GM23248 (cell line): Measurements from ENCODE around the gene MT1G. TPM values are rescaled to one million over a fixed set of nuclear protein-coding genes. Genes with fewer than 3 reads are reported as not detected.

Experiments
- DNase-seq: peaks from one replicate; pipeline ENCODE4 v3.0.0-alpha.2; 2015
- H2AFZ ChIP-seq: fragments of 200-600 bp; sonication (generic); 2 replicates; pipeline ENCODE4 v1.6.1; 2016; ENCODE audit warnings: antibody characterized with exemption
- H3F3A ChIP-seq: fragments of 200-600 bp; sonication (generic); 2 replicates; pipeline ENCODE4 v1.6.1; 2016; ENCODE audit warnings: mild to moderate bottlenecking, antibody characterized with exemption, mixed run types; ENCODE audit not compliant: insufficient read depth
- H3K27ac ChIP-seq: fragments of 200-600 bp; sonication (generic); 2 replicates; pipeline ENCODE4 v1.5.1; 2016; ENCODE audit warnings: mild to moderate bottlenecking
- H3K27me3 ChIP-seq: fragments of 200-600 bp; sonication (generic); replicated peaks from 2 replicates; pipeline ENCODE4 v1.6.1; 2016; ENCODE audit warnings: mild to moderate bottlenecking; ENCODE audit not compliant: insufficient read depth
- H3K36me3 ChIP-seq: fragments of 200-600 bp; sonication (generic); 2 replicates; pipeline ENCODE4 v1.6.1; 2016; ENCODE audit warnings: low read depth, mild to moderate bottlenecking
- H3K4me1 ChIP-seq: fragments of 200-600 bp; sonication (generic); 2 replicates; pipeline ENCODE4 v1.6.1; 2016; ENCODE audit warnings: mild to moderate bottlenecking; ENCODE audit not compliant: insufficient read depth
- H3K4me2 ChIP-seq: fragments of 200-600 bp; sonication (generic); one replicate; pipeline ENCODE4 v1.6.1; 2016; ENCODE audit warnings: mild to moderate bottlenecking; ENCODE audit not compliant: unreplicated experiment
- H3K4me3 ChIP-seq: fragments of 200-600 bp; sonication (generic); 2 replicates; pipeline ENCODE4 v1.5.1; 2016; ENCODE audit warnings: mild to moderate bottlenecking
- H3K79me2 ChIP-seq: fragments of 200-600 bp; sonication (generic); 2 replicates; pipeline ENCODE4 v1.6.1; 2016; ENCODE audit warnings: mild to moderate bottlenecking; ENCODE audit not compliant: insufficient read depth
- H3K9ac ChIP-seq: fragments of 200-600 bp; sonication (generic); 2 replicates; pipeline ENCODE4 v1.6.1; 2016; ENCODE audit warnings: mild to moderate bottlenecking
- H3K9me2 ChIP-seq: fragments of 200-600 bp; sonication (generic); 2 replicates; pipeline ENCODE4 v1.6.1; 2016; ENCODE audit warnings: mixed run types, mild to moderate bottlenecking, moderate library complexity; ENCODE audit not compliant: insufficient read depth
- H3K9me3 ChIP-seq: fragments of 200-600 bp; sonication (generic); one replicate; pipeline ENCODE4 v1.6.1; 2017; ENCODE audit warnings: low read depth
- H4K20me1 ChIP-seq: fragments of 200-600 bp; sonication (generic); 2 replicates; pipeline ENCODE4 v1.6.0; 2016; ENCODE audit not compliant: insufficient read depth
- EZH2 ChIP-seq: fragments of 200-600 bp; sonication (generic); IDR thresholded peaks from 2 replicates; pipeline ENCODE4 v1.6.1; 2018; ENCODE audit warnings: antibody characterized with exemption, mild to moderate bottlenecking; ENCODE audit not compliant: insufficient read depth, poor library complexity, severe bottlenecking
- EZH2phosphoT487 ChIP-seq: fragments of 200-600 bp; sonication (generic); IDR thresholded peaks from 2 replicates; pipeline ENCODE4 v1.6.1; 2018; ENCODE audit warnings: antibody characterized with exemption, moderate library complexity, mild to moderate bottlenecking, low read depth; ENCODE audit not compliant: insufficient read depth
- WGBS, 2 experiments: methylation state at CpG; one replicate each; pipeline ENCODE4 v1.1.6; 2015 to 2017; ENCODE audit warnings: low lambda C conversion rate in 2 of 2, low coverage in 1 of 2; ENCODE audit errors: missing lambda C conversion rate in 2 of 2; 5-methylcytosine and 5-hydroxymethylcytosine counted together
- in situ Hi-C: fragments of 300-500 bp; cut with MboI; formaldehyde crosslinking; loops from 2 replicates; pipeline ENCODE4 v1.15.0; 2020
- polyA plus RNA-seq: library from polyadenylated mRNA; unstranded; fragments of >200 nt; fragmentation: Nextera tagmentation; extraction: Ambion mirVana; gene quantifications from 2 replicates; pipeline ENCODE4 v1.2.1, GENCODE V29; 2016
- total RNA-seq: library from RNA; depleted of rRNA; stranded (reverse); fragments of >200 nt; shearing (Covaris generic); gene quantifications from 2 replicates; pipeline ENCODE4 v1.2.3, GENCODE V29; 2014

Gene MT1G
- total and polyA plus RNA-seq, 2 experiments from 2014 or later, result 4.4 TPM; not detected in 1

GRCh38 chr16:56653218-56653617 lies 14.6 kb downstream of the MT1G start:
- Histone ChIP-seq H3K27ac (no peak overlapping the region), H3K4me1 (no peaks in the 10 kb centered on the region), H3F3A (no peaks in the 10 kb centered on the region), H2AFZ (no peak overlapping the region), H3K9me2 (no peaks in the 10 kb centered on the region), H3K4me3 (no peak overlapping the region), H3K9me3 (no peaks in the 10 kb centered on the region), H3K9ac (no peak overlapping the region), H3K27me3 (peaks cover under 1% of the 10 kb centered on the region; the same call in 1 of the 2 replicates), H3K4me2 (no peak overlapping the region), H3K36me3 (no peaks in the 10 kb centered on the region), H3K79me2 (no peaks in the 10 kb centered on the region), H4K20me1 (no peaks in the 10 kb centered on the region)
- no peak for TF ChIP-seq EZH2
- no peak for TF ChIP-seq EZH2phosphoT487
- WGBS, 2 experiments, result 61 to 67% methylated on average over 7 of the region's 7 CpGs
- in situ Hi-C loops, result no loop called here
- no peak for DNase-seq

GRCh38 chr16:56652600-56652999 lies 15.3 kb downstream of the MT1G start:
- in situ Hi-C loops, result no loop called here
- 71 to 85% methylated on average over 1 of the region's 1 CpG for WGBS, 2 experiments
- H3F3A ChIP-seq, result no peaks in the 10 kb centered on the region
- no peaks in the 10 kb centered on the region for H4K20me1 ChIP-seq
- H3K4me3 ChIP-seq, result no peak overlapping the region
- peaks cover 7% of the 10 kb centered on the region for H3K27me3 ChIP-seq
- no peaks in the 10 kb centered on the region for H3K4me1 ChIP-seq
- H3K27ac ChIP-seq, result no peak overlapping the region
- TF ChIP-seq EZH2, result no peak
- TF ChIP-seq EZH2phosphoT487, result no peak
- no peaks in the 10 kb centered on the region for H3K9me2 ChIP-seq
- no peak overlapping the region for H2AFZ ChIP-seq
- H3K4me2 ChIP-seq, result no peak overlapping the region
- H3K9ac ChIP-seq, result no peak overlapping the region
- H3K36me3 ChIP-seq, result no peaks in the 10 kb centered on the region
- no peaks in the 10 kb centered on the region for H3K9me3 ChIP-seq
- no peaks in the 10 kb centered on the region for H3K79me2 ChIP-seq
- no peak for DNase-seq

- Histone ChIP-seq H3K79me2 (no peaks in the 10 kb centered on the region), H3K9me3 (no peaks in the 10 kb centered on the region), H3K4me3 (no peak within 1 kb of the TSS), H3K9me2 (no peaks in the 10 kb centered on the region), H2AFZ (no peak within 1 kb of the TSS), H3K27me3 (peaks cover 12% of the 10 kb centered on the region), H4K20me1 (no peaks in the 10 kb centered on the region), H3K36me3 (no peaks in the 10 kb centered on the region), H3K4me1 (no peaks in the 10 kb centered on the region), H3K27ac (no peak within 1 kb of the TSS), H3F3A (no peaks in the 10 kb centered on the region), H3K9ac (no peak within 1 kb of the TSS), H3K4me2 (no peak within 1 kb of the TSS)
- WGBS, 2 experiments, result 67 to 80% methylated on average over 7 of the region's 7 CpGs
- DNase-seq, result no peak
- TF ChIP-seq EZH2 (no peak), EZH2phosphoT487 (no peak)
- in situ Hi-C loops, result no loop called here
Measured at GRCh38 chr16:56651586-56651985, 16.3 kb downstream of the MT1G start, which contains the start of gene MT1B. Gene MT1B, plus strand, starts transcription at chr16:56651886. Its CDS starts 68 bp downstream, at chr16:56651954.

- in situ Hi-C loops, result no loop called here
- 67 to 68% methylated on average over 3 of the region's 3 CpGs for WGBS, 2 experiments
Measured at GRCh38 chr16:56649820-56650219, 18.0 kb downstream of the MT1G start.

GRCh38 chr16:56649271-56649670 lies 18.6 kb downstream of the MT1G start:
- no peak for DNase-seq

More at GRCh38 chr16:56649820-56650219, 18.0 kb downstream of the MT1G start:
- H3K9me3 ChIP-seq, result no peaks in the 10 kb centered on the region
- H4K20me1 ChIP-seq, result no peaks in the 10 kb centered on the region
- no peaks in the 10 kb centered on the region for H3K36me3 ChIP-seq
- no peak overlapping the region for H3K4me2 ChIP-seq
- H3K4me3 ChIP-seq, result no peak overlapping the region
- no peak for TF ChIP-seq EZH2
- TF ChIP-seq EZH2phosphoT487, result no peak
- H3K27me3 ChIP-seq, result peaks cover 12% of the 10 kb centered on the region
- no peak for DNase-seq
- H3F3A ChIP-seq, result no peaks in the 10 kb centered on the region
- H3K27ac ChIP-seq, result no peak overlapping the region
- no peak overlapping the region for H2AFZ ChIP-seq
- H3K9me2 ChIP-seq, result no peaks in the 10 kb centered on the region
- H3K79me2 ChIP-seq, result no peaks in the 10 kb centered on the region
- H3K9ac ChIP-seq, result no peak overlapping the region
- no peaks in the 10 kb centered on the region for H3K4me1 ChIP-seq

More at GRCh38 chr16:56649271-56649670, 18.6 kb downstream of the MT1G start:
- Histone ChIP-seq H3K9ac (no peak overlapping the region), H3K4me3 (no peak overlapping the region), H3K36me3 (no peaks in the 10 kb centered on the region), H3K9me2 (no peaks in the 10 kb centered on the region), H3F3A (no peaks in the 10 kb centered on the region), H3K4me2 (no peak overlapping the region), H2AFZ (no peak overlapping the region), H4K20me1 (no peaks in the 10 kb centered on the region), H3K79me2 (no peaks in the 10 kb centered on the region), H3K9me3 (no peaks in the 10 kb centered on the region), H3K27ac (no peak overlapping the region), H3K4me1 (no peaks in the 10 kb centered on the region), H3K27me3 (peaks cover 12% of the 10 kb centered on the region)
- WGBS, 2 experiments, result 82 to 100% methylated on average over 2 of the region's 2 CpGs
- no peak for TF ChIP-seq EZH2
- no peak for TF ChIP-seq EZH2phosphoT487
- in situ Hi-C loops, result no loop called here
